Lung (tissue), 12 donors: ENCODE data around the gene GRID2. TPM values are rescaled to one million over a fixed set of nuclear protein-coding genes. Genes with fewer than 3 reads are reported as not detected.

Experiments
- ATAC-seq: fragments of 200-7000 bp; cut with Tn5 transposase; one replicate; pipeline ENCODE4 v1.9.1; 2020; ENCODE audit warnings: moderate number of reproducible peaks; ENCODE audit not compliant: insufficient read depth, low FRiP score
- DNase-seq, 3 donors: peaks; one replicate each; pipeline ENCODE4 v3.0.0-alpha.2; 2013 to 2017
- H3K27ac ChIP-seq, 2 donors: one replicate each; pipeline ENCODE4 v1.5.1; 2013; ENCODE audit warnings: mild to moderate bottlenecking in 2 of 2, moderate library complexity in 2 of 2, control low read depth in 1 of 2, inconsistent platforms in 1 of 2, low read depth in 1 of 2, low read length in 1 of 2
- H3K27me3 ChIP-seq, 3 donors: one replicate each; pipeline ENCODE4 v1.5.1; 2013; ENCODE audit warnings: low read length in 2 of 3; ENCODE audit not compliant: control insufficient read depth in 3 of 3, insufficient read depth in 3 of 3
- H3K36me3 ChIP-seq, 4 donors: one replicate each; pipeline ENCODE4 v1.5.1; 2013; ENCODE audit warnings: low read length in 4 of 4, mild to moderate bottlenecking in 1 of 4, moderate library complexity in 1 of 4; ENCODE audit not compliant: control insufficient read depth in 4 of 4, insufficient read depth in 4 of 4
- H3K4me1 ChIP-seq, 5 donors: one replicate each; pipeline ENCODE4 v1.5.1; 2013; ENCODE audit warnings: low read length in 5 of 5, mild to moderate bottlenecking in 2 of 5, moderate library complexity in 1 of 5; ENCODE audit not compliant: control insufficient read depth in 5 of 5, insufficient read depth in 5 of 5
- H3K4me3 ChIP-seq: one replicate; pipeline ENCODE4 v1.5.1; 2013; ENCODE audit warnings: mild to moderate bottlenecking, control low read depth, moderate library complexity
- H3K9ac ChIP-seq, 2 donors: one replicate each; pipeline ENCODE4 v1.5.1; 2013; ENCODE audit warnings: low read length in 2 of 2, control low read depth in 1 of 2; ENCODE audit not compliant: insufficient read depth in 1 of 2
- H3K9me3 ChIP-seq, 4 donors: one replicate each; pipeline ENCODE4 v1.5.1; 2013; ENCODE audit warnings: low read length in 3 of 4, mild to moderate bottlenecking in 1 of 4, moderate library complexity in 1 of 4; ENCODE audit not compliant: control insufficient read depth in 4 of 4, insufficient read depth in 3 of 4
- WGBS, 2 donors: extraction: QIAGEN DNeasy Blood & Tissue Kit; methylation state at CpG; one replicate each; pipeline ENCODE4 v1.1.7; 2013; 5-methylcytosine and 5-hydroxymethylcytosine counted together
- polyA plus RNA-seq, 2 donors: library from polyadenylated mRNA; stranded (reverse); fragments of 200-250 nt; gene quantifications; one replicate each; pipeline ENCODE4 v1.2.1, GENCODE V29; 2013
- total RNA-seq, 2 donors: library from RNA; depleted of rRNA in 1 of 2; stranded (reverse); fragments of >200 nt in 1 of 2; gene quantifications; one replicate each; pipeline ENCODE4 v1.2.1, GENCODE V29; 2014 to 2021
- TF ChIP-seq, protein P1 (sequence below): IDR thresholded peaks from 2 replicates; pipeline ENCODE4 v1.5.1; 2012; ENCODE audit warnings: mild to moderate bottlenecking; ENCODE audit errors: control extremely low read depth, extremely low read depth
- donor health status: control.
- donor health status: control.
- donor health status: Bipolar disorder and iron deficiency.
- donor health status: healthy.
- donor health status: DM: yes; HTN: yes; CAD: no.

GRID2 gene
- total and polyA plus RNA-seq, 4 donors, result 0.09 to 1.3 TPM; not detected in 2

DNA sequence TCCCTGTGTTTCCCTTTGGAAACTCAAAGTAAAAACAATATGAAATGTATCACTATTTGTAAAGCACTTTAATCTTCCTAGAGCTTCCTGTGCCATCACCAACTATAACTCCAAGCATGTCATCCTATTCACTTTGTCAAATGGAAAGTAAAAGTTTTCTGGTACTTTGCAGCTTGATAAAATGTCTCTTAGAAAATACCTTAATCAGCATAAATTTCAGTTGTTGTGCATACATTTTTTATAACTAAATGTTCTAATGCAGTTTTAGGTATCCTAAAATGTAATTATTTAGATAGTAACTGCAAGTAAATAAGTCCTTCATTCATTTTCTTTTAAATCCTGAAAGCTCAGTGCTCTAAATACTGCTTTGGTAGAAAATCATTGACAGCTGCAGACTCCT, 558.7 kb downstream of the GRID2 start:
- H3K9me3 ChIP-seq, result no peaks in the 10 kb centered on the region
- no peaks in the 10 kb centered on the region for H3K4me1 ChIP-seq
- TF ChIP-seq, protein P1, sequence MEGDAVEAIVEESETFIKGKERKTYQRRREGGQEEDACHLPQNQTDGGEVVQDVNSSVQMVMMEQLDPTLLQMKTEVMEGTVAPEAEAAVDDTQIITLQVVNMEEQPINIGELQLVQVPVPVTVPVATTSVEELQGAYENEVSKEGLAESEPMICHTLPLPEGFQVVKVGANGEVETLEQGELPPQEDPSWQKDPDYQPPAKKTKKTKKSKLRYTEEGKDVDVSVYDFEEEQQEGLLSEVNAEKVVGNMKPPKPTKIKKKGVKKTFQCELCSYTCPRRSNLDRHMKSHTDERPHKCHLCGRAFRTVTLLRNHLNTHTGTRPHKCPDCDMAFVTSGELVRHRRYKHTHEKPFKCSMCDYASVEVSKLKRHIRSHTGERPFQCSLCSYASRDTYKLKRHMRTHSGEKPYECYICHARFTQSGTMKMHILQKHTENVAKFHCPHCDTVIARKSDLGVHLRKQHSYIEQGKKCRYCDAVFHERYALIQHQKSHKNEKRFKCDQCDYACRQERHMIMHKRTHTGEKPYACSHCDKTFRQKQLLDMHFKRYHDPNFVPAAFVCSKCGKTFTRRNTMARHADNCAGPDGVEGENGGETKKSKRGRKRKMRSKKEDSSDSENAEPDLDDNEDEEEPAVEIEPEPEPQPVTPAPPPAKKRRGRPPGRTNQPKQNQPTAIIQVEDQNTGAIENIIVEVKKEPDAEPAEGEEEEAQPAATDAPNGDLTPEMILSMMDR, result no peak
- H3K36me3 ChIP-seq, result no peaks in the 10 kb centered on the region
- H3K27me3 ChIP-seq, result no peaks in the 10 kb centered on the region
- ATAC-seq, result no peak
- H3K27ac ChIP-seq, result no peak overlapping the region
- no peak for DNase-seq
- H3K9ac ChIP-seq, result no peak overlapping the region
- no peak overlapping the region for H3K4me3 ChIP-seq

DNA sequence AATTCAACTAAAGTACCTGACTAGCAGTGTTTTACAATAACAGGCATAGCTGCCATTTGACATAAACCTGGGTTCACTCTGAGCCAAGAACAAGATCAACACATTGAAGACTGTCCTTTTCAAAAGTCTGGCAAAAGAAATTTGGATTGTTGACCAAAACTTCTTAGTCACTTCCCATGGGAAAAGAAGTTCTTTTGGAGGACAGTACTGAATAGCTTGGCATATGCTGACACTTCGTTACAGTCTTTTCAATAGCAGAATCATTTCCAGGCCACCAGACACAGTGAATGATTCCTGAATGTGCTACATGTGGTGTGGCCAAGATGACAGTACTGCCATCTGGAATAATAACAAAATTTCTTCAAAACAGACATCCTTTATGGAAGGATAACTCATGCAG, 560.3 kb downstream of the GRID2 start:
- no peak overlapping the region for H3K9ac ChIP-seq
- no peak overlapping the region for H3K27ac ChIP-seq
- no peak overlapping the region for H3K4me3 ChIP-seq
- H3K4me1 ChIP-seq, result no peaks in the 10 kb centered on the region
- DNase-seq (no peak), ATAC-seq (no peak)
- 75 to 80% methylated on average over 1 of the region's 1 CpG for WGBS, 2 donors
- TF ChIP-seq, protein P1, result no peak
- H3K27me3 ChIP-seq, result no peaks in the 10 kb centered on the region
- H3K9me3 ChIP-seq, result no peaks in the 10 kb centered on the region
- H3K36me3 ChIP-seq, result no peaks in the 10 kb centered on the region

DNA sequence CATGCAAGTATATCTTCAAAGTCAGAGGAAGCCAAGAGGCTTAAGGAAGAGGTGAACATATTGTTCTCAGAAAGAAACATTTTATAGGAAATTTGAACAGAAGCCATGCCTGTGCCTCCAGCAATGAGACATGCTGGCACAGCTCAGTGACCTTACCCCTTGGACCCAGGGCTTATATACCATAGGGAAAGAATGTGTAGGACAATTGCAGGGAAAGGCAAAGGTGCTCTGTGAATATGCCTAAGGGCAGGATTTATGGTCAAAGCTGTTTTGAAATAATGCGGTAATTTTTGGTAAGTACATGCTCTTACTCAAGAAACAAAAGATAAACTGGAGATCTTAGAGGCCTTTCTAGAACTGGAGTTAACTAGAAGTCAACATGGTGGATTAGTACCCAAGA, 568.8 kb downstream of the GRID2 start:
- H3K27ac ChIP-seq, result no peak overlapping the region
- TF ChIP-seq, protein P1, result no peak
- no peak overlapping the region for H3K9ac ChIP-seq
- no peak overlapping the region for H3K4me3 ChIP-seq
- no peaks in the 10 kb centered on the region for H3K4me1 ChIP-seq
- H3K36me3 ChIP-seq, result no peaks in the 10 kb centered on the region
- DNase-seq, result no peak
- WGBS, 2 donors, result 97 to 98% methylated on average over 1 of the region's 1 CpG
- H3K27me3 ChIP-seq, result no peaks in the 10 kb centered on the region
- no peaks in the 10 kb centered on the region for H3K9me3 ChIP-seq
- no peak for ATAC-seq

DNA sequence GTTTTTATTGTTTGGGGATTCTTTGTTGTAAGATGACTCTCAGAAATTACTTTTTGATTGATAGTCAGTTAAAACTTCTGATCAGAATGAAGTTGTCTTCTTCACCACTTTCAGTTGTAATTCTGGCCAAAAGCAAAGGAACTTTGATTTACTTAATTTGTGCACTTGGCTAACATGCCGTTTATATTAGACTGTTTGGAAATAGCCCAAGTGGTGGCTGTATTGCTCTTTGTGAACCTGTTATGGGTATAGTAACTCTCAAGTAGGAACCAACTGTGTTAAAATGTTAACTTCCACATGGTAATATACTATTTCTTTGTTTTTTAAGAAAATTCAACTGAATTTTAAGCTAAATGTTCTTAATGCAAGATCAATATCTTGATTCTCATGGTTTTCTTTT, 581.9 kb downstream of the GRID2 start:
- 29 to 55% methylated on average over 1 of the region's 1 CpG for WGBS, 2 donors
- Histone ChIP-seq H3K4me3 (no peak overlapping the region), H3K36me3 (no peaks in the 10 kb centered on the region), H3K27ac (no peak overlapping the region), H3K4me1 (no peaks in the 10 kb centered on the region), H3K9ac (no peak overlapping the region), H3K27me3 (no peaks in the 10 kb centered on the region), H3K9me3 (no peaks in the 10 kb centered on the region)
- no peak for ATAC-seq
- TF ChIP-seq, protein P1, result no peak
- DNase-seq, result peak in 2 of 3 donors; percentile 1 to 29
